ENCODE measurements around the gene EVA1C.
"Not testable (repeated sequence)": the region's sequence is repeated elsewhere in the genome, so short reads cannot be mapped to it uniquely, and the experiment has no call there.

The EVA1C gene

DNA sequence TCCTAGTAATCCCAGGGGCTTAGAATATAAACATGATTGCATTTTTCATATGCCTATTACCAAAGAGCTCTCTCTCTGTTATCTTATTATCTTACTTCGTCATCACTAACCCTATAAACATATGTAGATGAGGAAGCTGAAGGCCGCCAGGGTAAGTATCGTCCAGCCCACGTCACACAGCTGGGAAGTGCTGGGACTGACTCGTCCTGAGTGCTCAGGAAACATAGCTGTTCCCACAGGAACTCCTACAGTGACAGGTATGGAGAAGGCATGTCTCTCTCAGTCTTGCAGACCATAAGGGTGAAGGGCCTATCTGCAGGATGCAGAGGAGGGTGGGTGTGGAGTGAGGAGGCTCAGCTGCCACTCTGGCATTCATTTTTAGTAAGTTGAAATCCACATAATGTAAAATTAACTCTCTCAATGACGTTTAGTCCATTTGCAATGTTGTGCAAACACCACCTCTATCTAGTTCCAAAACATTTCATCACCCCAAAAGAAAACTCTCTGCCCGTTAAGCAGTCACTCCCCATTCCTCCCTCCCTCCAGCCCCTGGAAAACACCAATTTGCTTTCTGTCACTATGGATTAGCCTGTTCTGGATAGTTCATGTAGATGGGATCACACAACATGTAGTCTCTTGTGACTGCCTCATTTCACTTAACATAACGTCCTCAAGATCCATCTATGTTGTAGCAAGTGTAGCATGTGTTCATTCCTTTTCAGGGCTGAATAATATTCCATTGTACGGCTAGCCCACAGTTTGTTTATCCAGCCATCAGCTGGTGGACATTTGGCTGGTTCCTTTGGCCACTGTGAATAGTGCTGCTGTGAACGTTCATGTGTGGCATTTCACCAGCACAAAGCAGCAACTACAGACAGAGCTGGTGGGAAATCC lies 104.5 kb downstream of the EVA1C start:
- peak; percentile 27 for DNase-seq
- in situ Hi-C loops (cut with MboI; ENCODE audit: low pct_unique_long_range_greater_than_20kb, low sequenced_read_pairs) = no loop called here

DNA sequence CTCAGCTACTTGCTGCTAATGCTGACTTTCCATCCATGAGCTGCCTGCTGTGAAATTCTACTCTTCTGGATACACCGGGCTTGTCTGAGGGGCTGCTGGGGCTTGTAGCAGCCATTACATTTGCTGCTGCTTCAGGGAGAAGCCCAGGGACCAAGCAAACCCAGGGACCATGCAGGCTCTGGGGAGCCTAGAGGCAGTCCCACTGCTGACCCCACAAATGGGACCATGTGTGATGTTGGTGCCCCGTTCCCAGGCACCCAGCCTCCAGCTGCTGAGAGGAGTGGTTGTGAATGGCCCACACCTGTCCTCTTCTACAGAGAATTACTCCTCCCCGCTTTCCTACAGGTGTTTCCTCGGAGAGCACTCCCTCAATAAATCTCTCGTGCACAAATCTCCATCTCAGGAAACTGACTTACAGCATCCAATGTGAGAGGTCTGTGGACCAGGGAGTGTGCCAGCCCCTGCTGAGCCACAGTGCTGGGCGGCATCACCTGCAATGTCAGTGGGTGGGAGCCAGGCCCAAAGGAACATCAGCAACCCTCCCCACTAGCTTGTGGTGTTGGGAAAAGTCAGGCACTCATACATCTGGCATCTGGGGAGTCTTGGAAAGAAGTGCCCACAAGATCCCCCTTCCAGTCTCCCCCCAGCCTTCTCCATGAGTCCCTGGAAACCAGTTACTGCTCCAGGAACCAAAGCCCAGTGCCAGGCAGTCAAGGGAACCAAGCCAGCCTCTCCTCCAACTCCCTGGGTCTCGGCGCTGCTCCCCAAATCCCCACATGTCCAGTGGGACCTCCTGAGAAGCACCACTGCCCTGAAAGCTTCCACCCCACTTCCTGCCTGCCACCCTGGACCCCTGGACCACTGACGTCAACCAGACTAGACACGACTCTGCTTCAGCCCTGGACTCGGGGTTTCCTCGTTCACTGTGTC lies 107.7 kb downstream of the EVA1C start:
- in situ Hi-C loops (cut with MboI; ENCODE audit: low pct_unique_long_range_greater_than_20kb, low sequenced_read_pairs) = no loop called here
- no peak for DNase-seq

DNA sequence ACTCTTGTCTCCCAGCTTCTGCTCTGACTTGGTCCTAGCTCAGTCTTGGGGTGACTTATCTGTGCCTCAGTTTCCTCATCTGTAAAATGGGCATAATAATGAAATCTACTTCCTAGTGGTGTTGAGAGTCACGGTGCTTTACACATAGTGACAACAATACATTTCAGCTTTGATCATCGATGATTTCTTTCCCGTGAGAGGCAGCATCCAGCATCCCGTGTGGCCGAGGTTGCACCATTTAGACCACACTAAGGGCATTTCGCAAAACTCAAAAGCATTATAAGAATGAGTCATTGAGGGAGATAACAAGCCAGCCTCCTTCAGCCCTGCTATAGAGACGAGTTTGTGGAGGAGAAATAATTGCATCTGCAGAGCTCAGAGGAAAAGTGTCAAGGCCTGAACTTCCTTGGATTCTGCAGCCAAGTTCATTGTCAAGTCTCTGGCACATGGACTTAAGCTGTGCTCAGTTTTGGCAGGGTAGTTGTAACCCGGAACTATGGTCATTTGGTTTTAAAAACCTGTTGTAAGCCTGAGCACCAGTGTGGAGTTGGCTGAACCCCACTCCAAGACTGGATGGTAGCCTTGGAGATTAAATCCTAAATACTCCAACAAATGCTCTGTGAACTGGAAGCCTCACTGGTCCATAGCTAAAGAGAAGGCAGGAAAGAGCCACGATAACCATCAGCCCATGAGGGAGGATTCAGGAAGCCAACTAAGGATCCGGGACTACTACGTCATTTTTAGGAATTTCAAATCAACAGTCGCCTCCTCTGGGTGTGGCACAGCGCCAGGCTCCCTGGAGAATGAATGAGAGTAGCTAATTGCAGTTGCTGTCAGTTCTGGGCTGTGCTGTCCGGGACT lies 108.6 kb downstream of the EVA1C start:
- no peak for DNase-seq

DNA sequence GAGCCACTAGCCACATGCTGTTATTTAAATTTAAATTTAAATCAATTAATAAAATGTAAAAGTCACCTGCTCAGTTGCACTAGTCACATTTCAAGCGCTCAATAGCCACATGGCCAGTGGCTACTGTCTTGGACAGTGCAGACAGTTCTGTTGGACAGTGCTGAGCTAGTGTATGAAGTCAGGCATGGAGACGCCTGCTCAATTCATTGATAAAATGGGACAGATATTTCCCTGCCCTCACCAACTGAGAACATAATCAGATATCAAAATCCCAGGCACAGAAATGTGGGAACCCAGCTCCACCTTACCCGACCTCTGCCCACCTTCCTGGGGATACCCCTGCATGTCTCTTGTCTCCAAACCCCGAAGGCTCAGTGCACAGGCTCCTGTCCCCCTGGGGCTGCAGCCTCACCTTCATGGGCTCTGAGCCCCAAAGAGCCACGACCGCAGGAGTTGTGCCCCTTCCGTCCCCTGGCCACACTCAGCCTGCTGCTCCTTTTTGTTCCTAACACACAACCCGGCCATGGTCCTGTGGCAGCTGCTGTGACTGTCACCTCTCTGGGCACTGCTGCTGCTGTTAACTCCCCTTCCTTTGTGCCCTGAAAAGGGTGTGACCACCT lies 109.3 kb downstream of the EVA1C start:
- in situ Hi-C loops (cut with MboI; ENCODE audit: low pct_unique_long_range_greater_than_20kb, low sequenced_read_pairs) = no loop called here
- DNase-seq = no peak

More for the DNA sequence above, 108.6 kb downstream of the EVA1C start:
- in situ Hi-C loops (cut with MboI; ENCODE audit: low pct_unique_long_range_greater_than_20kb, low sequenced_read_pairs) = no loop called here

DNA sequence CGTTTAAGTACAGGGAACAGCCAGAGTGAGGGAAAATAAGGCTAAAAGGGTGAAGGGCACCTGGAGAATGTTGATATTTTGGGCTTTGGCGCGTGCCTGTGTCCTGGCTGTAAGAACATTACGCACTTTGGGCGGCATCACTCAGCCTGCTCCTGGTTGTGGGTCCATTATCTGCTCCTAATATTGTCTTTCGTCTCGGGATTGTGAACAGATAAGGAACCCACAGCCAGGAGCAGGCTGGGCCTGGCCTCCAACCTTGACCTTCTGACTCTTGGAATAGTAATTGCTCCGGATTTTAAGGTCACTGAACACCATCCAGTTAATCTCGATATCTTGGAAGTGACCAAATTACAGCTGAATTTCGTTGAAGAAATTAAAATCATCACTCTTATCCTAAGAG lies 111.0 kb downstream of the EVA1C start:
- in situ Hi-C loops (cut with MboI; ENCODE audit: low pct_unique_long_range_greater_than_20kb, low sequenced_read_pairs) = no loop called here
- DNase-seq = no peak

DNA sequence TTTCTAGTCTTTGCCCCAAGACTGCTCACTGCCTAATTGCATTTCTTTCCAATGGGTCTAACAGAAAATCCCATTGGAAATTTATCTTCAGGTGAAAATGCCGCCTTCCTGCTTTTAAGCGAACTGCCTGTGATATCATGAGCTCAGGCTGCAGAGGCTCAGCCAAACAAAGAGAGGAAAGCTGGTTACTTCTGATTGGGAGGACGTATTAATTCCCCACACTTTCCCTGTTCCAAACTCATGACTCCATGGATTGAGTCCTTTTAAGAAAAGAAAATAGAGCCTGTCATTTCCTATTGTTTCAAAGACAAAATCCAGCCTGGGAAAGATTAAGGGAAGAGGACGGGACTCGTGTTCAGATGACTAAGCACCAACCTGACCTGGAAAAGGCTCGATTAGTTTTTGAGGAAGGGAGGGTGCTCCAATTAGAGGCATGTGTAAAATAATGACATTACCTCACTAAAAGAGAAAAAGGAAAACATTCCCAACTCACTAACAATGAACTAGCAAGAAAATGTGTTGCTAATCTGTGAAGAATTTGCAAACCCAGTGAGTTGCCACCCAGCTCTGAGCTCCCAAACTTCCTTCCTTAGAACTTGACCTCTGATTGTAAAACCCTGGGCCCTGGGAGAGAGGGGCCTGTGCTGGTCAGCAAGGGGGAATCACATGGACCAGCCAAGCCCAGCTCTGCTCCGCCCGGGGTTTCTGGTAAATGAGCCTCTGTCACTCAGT lies 111.6 kb downstream of the EVA1C start:
- no peak for DNase-seq
- in situ Hi-C loops (cut with MboI; ENCODE audit: low pct_unique_long_range_greater_than_20kb, low sequenced_read_pairs) = no loop called here

DNA sequence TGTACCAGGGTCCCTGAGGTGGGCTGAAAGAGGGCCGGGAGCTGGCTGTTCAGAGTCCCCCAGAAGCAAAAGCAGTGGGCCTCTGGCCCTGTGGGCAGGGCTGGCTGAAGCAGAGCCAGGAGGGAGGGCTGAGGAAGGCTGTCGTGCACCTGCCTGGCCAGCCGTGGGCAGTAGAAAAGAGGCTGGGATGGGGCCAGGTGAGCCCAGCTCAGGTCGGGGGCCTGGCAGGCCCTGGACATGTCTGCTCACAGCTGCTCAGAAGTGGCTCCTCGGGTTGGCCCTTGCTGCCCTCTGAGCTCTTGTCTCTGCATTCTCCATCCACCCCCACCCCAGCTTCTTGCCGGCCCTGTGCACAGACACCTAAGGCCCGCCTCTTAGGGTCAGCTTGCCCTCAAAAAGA lies 112.8 kb downstream of the EVA1C start:
- no peak for DNase-seq
- in situ Hi-C loops (cut with MboI; ENCODE audit: low pct_unique_long_range_greater_than_20kb, low sequenced_read_pairs) = no loop called here

DNA sequence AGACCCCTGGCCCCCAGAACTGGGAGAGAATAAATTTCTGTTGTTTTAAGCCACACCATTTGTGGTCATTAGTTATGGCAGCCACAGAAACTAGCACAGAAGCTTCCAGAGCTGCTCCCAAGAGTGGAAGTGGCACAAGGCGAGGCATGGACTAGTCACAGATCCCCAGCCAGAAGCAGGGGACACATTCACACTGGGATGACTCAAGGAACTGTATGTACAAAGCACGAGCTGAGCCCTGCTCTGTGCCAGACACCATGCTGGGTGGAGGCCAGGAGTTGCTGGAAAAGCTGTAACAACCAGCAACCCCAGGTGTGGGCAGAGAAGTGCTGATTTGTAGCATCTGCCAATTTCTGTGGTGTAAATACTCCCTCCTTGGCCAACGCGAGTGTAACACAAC lies 117.2 kb downstream of the EVA1C start:
- in situ Hi-C loops (cut with MboI; ENCODE audit: low pct_unique_long_range_greater_than_20kb, low sequenced_read_pairs) = no loop called here
- DNase-seq = no peak

DNA sequence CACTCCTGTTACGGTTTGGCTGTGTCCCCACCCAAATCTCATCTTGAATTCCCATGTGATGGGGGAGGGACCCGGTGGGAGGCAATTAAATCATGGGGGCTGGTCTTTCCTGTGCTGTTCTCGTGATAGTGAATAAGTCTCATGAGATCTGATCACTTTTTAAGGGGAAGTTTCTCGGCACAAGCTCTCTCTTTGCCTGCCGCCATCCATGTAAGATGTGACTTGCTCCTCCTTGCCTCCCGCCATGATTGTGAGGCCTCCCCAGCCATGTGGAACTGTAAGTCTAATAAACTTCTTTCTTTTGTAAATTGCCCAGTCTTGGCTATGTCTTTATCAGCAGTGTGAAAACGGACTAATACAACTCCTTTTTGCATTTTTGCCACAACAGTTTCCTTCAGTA lies 118.3 kb downstream of the EVA1C start:
- in situ Hi-C loops (cut with MboI; ENCODE audit: low pct_unique_long_range_greater_than_20kb, low sequenced_read_pairs); DNase-seq: not testable (repeated sequence)

DNA sequence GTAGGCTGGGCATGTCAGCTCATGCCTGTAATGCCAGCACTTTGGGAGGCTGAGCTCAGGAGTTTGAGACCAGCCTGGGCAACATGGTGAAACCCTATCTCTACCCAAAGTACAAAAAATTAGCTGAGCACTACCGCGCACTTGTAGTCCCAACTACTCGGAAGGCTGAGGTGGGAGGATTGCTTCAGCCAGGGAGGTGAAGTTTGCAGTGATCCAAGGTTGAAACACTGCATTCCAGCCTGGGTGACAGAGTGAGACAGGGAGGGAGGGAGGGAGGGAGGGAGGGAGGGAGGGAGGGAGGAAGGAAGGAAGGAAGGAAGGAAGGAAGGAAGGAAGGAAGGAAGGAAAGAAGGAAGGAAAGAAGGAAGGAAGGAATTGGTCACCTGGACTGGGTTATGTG lies 119.1 kb downstream of the EVA1C start:
- DNase-seq; in situ Hi-C loops (cut with MboI; ENCODE audit: low pct_unique_long_range_greater_than_20kb, low sequenced_read_pairs): not testable (repeated sequence)

DNA sequence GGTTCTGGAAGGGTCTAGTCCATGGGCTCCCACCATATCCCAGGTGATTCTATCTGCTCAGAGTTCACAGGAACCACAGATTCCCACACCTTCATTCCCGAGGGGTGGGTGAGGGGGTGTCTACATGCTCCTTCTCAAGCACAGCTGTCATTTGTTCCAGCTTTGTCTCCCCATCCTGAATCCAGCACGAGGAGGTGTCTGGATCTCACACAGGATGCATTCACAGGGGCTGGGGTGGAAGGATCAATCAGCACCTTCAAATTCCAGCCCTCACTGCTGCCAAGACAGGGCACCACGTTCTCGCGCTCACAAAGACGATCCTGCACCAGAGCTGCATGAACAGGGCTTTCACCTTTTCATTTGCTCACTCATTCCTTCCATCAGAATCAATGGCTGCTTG lies 120.1 kb downstream of the EVA1C start:
- in situ Hi-C loops (cut with MboI; ENCODE audit: low pct_unique_long_range_greater_than_20kb, low sequenced_read_pairs) = no loop called here

DNA sequence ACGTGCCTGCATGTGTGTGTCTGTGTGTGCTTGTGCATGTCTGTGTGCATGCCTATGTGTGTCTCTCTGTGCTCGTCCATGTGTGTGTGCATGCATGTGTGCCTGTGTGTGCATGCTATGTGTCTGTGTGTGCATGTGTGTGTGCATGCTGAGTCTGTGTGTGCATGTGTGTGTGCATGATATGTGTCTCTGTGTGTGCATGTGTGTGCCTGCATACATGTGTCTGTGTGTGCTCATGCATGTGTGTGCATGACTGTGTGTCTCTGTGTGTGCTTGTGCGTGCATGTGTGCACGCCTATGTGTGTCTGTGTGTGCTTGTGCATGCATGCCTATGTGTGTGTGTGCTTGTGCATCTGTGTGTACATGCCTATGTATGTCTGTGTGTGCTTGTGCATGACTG lies 120.5 kb downstream of the EVA1C start:
- in situ Hi-C loops (cut with MboI; ENCODE audit: low pct_unique_long_range_greater_than_20kb, low sequenced_read_pairs) = no loop called here
- DNase-seq = no peak

More for the DNA sequence above, 120.1 kb downstream of the EVA1C start:
- no peak for DNase-seq

DNA sequence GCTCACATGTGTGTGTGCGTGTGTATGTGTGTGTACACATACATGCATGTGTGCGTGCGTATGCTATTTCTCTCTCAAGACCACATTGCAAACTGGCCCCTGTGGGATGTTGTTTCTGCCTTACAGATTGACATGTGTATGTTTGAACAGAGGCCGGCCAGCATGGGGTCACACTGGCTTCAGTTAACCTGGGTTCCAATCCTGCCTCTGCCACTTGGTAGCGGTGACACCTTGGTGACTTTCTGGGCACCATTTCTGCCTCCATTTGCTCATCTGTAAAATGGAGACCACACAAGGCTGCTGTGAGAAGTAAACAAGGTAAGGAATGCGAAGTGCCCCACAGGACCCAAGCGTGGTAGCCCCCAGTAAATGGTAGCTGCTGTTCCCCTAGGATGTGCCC lies 121.1 kb downstream of the EVA1C start:
- in situ Hi-C loops (cut with MboI; ENCODE audit: low pct_unique_long_range_greater_than_20kb, low sequenced_read_pairs) = no loop called here
- DNase-seq = no peak

DNA sequence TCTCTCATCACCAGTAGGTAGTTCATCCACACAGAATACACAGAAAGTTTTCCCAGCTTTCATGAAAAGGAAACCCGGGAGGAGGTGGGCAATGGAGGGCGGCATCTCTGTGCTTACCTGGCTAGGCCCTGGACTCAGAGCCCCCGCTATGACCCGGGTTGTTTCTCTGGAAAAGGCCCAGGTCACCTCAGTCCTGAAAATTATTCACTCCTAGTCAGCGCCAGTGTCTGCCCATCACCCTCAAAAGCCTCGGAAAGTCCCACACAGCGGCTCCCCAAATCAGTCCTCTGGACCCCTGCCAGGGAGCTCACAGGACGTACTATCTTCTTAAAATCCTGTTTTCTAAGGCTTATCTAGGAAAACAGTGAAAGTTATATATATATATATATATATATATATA lies 121.6 kb downstream of the EVA1C start:
- in situ Hi-C loops (cut with MboI; ENCODE audit: low pct_unique_long_range_greater_than_20kb, low sequenced_read_pairs) = no loop called here
- DNase-seq = no peak

DNA sequence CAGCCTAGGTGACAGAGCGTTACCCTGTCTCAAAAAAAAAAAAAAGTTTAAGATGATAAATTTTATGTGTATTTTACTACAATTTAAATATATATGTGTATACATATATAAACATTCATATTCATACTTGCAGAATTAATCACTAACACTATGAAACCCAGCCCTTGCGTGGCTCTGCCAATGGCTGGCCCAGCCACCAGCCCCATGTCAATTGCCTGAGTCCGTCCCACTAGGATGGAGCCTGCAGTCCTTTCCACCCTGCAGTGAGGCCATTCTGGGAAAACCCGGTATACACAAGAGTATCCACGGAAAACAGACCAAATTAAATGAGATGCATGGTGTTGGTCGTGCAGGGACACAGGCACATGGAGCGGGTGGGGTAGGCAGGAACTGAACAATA lies 123.1 kb downstream of the EVA1C start:
- DNase-seq = no peak
- in situ Hi-C loops (cut with MboI; ENCODE audit: low pct_unique_long_range_greater_than_20kb, low sequenced_read_pairs) = no loop called here

DNA sequence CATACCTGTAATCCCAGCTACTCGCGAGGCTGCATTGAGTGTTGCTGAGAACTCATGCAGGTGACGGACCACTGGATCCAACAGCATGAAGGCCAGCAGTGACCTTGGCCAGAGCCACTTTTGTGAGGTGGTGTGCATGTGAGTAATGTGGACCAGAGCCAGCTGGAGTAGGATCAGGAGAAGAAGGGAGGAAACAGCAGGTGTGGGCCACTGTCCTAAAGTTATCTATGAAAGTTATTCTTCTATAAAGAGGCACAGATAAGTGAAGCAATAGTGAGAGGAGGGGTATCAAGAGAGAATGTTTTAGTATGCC lies 125.0 kb downstream of the EVA1C start:
- in situ Hi-C loops (cut with MboI; ENCODE audit: low pct_unique_long_range_greater_than_20kb, low sequenced_read_pairs) = no loop called here

DNA sequence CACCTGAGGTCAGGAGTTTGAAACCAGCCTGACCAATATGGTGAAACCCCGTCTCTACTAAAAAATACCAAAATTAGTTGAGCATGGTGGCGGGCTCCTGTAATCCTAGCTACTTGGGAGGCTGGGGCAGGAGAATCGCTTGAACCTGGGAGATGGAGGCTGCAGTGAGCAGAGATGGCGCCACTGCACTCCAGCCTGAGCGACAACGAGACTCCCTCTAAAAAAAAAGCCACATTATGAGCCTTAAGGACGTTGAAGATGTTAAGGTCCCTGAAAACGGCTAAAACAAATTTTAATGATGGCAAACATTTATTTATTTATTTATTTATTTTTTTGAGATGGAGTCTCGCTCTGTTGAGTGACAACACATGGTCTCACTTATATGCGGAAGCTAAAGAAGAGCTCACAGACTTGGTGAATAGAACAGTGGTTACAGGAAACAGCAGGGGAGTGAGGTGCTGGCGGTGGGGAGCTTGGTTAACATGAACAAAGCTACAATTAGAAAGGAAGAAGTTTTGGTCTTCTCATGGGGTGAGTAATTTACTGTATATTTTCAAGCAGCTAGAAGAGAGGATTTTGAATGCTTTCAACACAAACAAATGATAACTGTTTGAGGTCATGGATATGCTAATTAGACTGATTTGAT lies 125.8 kb downstream of the EVA1C start:
- peak; percentile 58 for DNase-seq
- in situ Hi-C loops (cut with MboI; ENCODE audit: low pct_unique_long_range_greater_than_20kb, low sequenced_read_pairs) = no loop called here

More for the DNA sequence above, 125.0 kb downstream of the EVA1C start:
- no peak for DNase-seq

DNA sequence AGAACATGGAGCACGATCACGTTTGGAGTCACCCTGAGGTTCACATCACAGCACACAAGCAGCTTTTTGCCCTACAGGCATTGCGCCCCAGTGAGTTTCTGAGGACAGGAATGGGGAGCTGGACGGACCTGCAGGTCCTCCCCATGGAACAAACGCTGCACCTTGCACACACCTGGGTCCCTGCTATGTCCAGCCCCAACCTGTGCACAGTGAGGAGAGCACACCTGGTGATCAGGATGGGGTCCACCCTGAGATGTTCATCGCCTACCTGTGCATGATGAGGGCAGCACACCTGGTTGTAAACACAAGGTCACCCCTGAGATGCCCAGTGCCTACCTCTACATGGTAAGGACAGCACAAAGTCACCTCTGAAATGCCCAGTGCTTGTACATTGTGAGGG lies 126.9 kb downstream of the EVA1C start:
- in situ Hi-C loops (cut with MboI; ENCODE audit: low pct_unique_long_range_greater_than_20kb, low sequenced_read_pairs) = no loop called here
- DNase-seq = no peak
